Stimulated activated CD8-positive, alpha-beta memory T cell treated with anti-CD3 and anti-CD28 coated beads, Interleukin-2, amount 100 ng/mL, for 48 hours (primary cell): ENCODE data around the gene STXBP4.
A peak's percentile ranks its signal among the peaks of the same experiment; 100 is the strongest.

Experiments used
- DNase-seq, 2 donors: peaks; one replicate each; pipeline ENCODE4 v3.0.0-alpha.2; 2020; ENCODE audit warnings: low read depth in 2 of 2

STXBP4 gene, protein sequence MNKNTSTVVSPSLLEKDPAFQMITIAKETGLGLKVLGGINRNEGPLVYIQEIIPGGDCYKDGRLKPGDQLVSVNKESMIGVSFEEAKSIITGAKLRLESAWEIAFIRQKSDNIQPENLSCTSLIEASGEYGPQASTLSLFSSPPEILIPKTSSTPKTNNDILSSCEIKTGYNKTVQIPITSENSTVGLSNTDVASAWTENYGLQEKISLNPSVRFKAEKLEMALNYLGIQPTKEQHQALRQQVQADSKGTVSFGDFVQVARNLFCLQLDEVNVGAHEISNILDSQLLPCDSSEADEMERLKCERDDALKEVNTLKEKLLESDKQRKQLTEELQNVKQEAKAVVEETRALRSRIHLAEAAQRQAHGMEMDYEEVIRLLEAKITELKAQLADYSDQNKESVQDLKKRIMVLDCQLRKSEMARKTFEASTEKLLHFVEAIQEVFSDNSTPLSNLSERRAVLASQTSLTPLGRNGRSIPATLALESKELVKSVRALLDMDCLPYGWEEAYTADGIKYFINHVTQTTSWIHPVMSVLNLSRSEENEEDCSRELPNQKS

DNA sequence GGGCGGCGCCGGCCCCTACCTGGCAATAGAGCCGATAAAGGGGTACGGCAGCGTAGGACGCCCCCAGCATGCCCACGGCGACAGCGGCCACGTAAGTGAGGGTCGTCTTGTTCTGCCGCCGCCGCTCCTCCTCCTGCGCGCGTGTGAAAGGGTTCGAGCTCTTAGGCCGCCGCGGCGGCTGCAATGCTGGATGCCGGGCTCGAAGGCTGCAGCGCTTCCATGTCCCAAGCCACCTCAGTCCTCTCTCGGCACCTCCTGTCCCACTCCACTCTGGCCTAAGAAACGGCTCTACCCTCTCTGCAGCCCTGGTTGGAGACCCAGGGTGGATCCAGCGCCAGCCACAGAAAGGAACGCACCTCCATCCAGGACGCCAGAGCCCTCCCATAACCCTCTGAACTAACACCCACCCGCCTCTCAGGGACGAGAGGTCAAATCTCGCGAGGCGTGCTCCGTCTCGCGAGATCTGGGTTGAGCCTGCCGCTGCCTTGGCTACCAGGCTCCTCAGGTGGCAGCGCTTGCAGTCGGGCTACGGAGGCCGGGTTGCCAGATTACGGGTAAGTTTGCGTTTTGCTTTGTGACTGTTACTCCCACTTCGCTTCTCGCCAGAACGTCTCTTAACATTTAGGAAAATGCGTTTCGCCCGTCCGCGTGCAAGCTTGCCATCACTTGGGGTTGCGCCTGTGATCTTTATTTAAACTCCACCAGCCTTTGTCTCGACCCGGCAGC is at the start of gene STXBP4, which contains the start of gene COX11:
Gene STXBP4 (plus strand): TSS at position 504 of the 726 bp plus-strand sequence. CDS start 17,455 bp downstream, outside the sequence.
Gene COX11 (minus strand): TSS at position 393 of the 726 bp plus-strand sequence. CDS start 8 bp downstream, at position 385.
- DNase-seq, result peak; percentile 84 to 87

DNA sequence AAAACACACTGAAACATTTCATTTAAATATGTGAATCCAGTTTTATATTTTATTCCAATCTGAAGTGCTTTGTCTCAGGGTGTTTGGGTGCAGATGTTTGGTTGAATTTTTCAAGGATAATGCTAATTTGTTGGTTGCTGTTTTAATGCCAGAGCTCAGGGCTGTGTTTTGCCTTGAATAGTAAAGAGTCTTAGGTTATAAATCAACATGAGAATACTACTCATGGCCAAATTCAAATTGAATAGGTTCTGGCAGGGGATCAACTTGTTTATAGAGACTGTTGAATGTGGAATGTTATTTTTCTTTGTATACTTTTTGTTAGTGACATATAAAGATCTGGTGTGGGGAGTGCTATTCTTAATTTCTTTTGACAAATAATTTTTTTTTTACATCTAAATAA is 49.1 kb upstream of the STXBP4 start:
- no peak for DNase-seq

- DNase-seq, result no peak
These were observed 47.7 kb upstream of the STXBP4 start for GRCh38 chr17:54920819-54921218.

GRCh38 chr17:54924405-54924804 is 44.2 kb upstream of the STXBP4 start:
- no peak for DNase-seq

- no peak for DNase-seq
These were observed 41.0 kb upstream of the STXBP4 start for GRCh38 chr17:54927525-54927924.

DNA sequence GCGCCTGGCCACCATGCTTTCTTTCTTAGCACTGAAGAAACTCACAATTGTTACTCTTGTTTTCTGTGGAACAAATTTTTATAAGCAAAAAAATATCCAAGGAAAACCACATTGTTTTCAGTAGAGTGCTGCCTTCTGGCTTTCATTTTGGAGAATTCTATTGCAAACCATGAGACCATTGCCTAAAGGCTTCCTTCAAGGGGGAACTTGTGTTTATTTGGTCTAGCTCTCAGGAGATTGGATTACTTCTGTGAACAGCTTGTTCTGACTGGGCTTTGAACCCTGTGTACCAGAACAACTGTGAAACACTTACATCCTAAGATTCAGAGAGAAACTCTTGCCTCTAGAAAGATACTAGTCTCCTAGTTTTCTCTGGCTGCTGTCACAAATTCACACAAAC is 35.9 kb upstream of the STXBP4 start:
- no peak for DNase-seq

- DNase-seq, result no peak
These were observed 34.6 kb upstream of the STXBP4 start for GRCh38 chr17:54933921-54934320.

- no peak for DNase-seq
These were observed 33.1 kb upstream of the STXBP4 start for GRCh38 chr17:54935471-54935870.

DNA sequence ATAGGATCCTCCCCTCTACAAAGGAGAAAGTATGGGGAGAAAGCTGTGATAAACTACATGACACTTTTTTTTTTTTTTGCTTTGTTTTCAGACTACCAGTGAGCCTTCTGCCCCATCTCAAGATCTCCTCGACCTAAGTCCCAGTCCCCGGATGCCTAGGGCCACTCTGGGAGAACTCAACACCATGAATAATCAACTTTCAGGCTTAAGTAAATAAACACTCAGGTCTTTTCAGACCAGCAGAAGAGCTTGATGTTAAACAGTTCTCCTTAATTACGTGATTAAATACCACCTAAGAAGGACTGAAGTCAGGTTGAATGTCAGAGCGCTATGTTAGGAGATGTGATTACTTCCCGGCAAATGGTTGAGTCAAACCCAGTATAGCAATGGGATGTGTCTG is 31.5 kb upstream of the STXBP4 start:
- no peak for DNase-seq

- DNase-seq, result no peak
These were observed 31.1 kb upstream of the STXBP4 start for GRCh38 chr17:54937426-54937825.

- DNase-seq, result no peak
These were observed 27.3 kb upstream of the STXBP4 start for GRCh38 chr17:54941285-54941684.

DNA sequence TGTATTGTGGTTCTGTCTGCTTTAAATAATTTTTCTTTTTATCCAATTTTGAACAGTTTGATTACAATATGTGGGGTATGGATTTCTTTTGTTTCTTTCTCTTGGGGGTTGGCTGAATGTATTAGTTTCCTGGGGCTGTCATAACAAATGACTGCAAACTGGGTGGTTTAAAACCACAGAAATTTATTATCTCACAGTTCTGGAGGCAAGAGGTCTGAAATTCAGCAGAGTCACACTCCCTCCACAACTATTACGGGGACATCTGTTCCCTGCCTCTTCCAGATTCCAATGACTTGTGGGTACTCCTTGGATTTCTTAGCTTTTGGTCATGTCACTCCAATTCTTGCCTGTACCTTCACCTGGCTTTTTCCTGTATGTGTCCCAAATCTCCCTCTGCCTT is 23.8 kb upstream of the STXBP4 start:
- DNase-seq, result no peak

GRCh38 chr17:54945231-54945630 is 23.3 kb upstream of the STXBP4 start:
- DNase-seq, result no peak

DNA sequence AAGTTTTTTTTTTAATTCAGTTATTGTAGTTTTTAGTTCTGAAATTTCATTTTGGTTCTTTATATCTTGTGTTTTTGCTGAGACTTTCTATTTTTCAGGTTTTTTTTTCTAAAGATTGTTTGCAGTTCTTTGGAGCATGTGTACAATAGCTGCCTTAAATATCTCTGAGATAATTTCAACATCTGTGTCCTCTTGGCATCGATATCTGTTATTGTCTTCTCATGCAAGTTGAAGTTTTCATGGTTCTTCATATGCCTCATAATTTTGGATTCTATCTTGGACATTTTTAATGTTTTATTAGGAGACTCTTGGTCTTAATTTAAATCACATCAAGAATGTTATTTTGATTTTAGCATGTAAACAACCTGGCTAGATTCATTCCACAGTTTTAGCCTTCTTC is 22.9 kb upstream of the STXBP4 start:
- DNase-seq, result no peak

- DNase-seq, result no peak
These were observed 21.2 kb upstream of the STXBP4 start for GRCh38 chr17:54947396-54947795.

- peak in 1 of 2 donors; percentile 1 for DNase-seq
These were observed 20.2 kb upstream of the STXBP4 start for GRCh38 chr17:54948380-54948779.

DNA sequence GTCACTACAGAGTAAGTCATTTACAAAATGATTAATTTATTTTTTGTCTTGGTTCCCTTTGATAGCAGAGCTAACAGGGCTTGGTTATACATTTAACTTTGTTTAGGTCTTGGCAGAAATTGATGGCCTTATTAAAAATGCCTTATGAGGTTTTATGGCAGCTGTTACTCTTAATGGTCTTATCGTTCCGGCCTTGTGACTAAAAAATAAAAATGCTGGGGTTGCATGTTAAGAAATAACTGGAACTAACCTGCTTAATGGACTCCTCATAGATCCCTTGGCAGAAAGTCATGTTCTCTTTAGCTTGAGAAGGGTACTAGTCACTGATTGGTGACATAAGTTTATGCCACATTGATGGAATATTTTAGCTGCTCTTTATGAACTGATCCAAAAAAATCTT is 18.4 kb upstream of the STXBP4 start:
- no peak for DNase-seq

DNA sequence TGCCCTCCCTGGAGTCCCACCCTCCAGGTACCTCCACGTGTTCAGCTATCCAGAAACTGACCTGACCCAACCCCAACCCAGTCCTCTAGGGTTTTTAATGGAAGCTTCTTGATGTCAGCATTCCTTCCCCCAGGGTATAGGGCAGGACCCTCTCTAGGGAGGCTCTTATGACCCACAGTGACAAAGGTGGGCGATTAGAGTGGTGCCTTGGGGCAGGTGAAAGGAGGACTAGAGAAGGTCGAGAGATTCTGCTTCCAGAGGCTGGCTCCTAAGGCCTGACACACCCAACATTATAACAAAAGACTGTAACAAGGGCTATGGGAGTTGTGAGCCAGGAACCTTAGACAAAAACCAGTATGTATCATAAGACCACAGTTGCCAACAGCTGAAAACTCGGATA is 17.3 kb upstream of the STXBP4 start:
- DNase-seq, result no peak

GRCh38 chr17:54956791-54957190 is 11.8 kb upstream of the STXBP4 start:
- DNase-seq, result no peak

- DNase-seq, result no peak
These were observed 824 bp upstream of the STXBP4 start for GRCh38 chr17:54967621-54968261.

DNA sequence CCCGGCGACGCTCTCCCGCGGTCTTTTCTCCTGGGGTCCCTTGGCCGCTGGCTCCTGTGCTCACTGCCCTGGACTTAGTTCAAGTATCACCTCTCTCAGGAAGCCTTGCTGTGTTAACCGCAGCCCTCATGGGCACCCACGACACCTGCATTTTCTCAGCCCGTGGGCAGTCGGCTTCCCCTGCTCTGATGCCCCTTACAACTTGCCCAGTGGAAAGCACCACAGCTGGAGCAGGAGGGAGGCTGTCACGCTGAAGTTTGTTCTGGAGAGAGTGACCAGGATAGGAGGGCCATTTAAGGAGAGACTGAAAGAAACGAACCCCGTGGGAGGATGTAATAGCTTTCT is 395 bp downstream of the STXBP4 start:
- peak in 1 of 2 donors; percentile 7 for DNase-seq
